A549 (cell line): Measurements from ENCODE around the gene ATP13A4.
A peak's percentile ranks its signal among the peaks of the same experiment; 100 is the strongest.

Experiments
- CHD2 ChIP-seq: fragments of 150-350 bp; IDR thresholded peaks from 2 replicates; pipeline ENCODE4 v1.6.1; 2014; ENCODE audit warnings: low read length; ENCODE audit not compliant: partially characterized antibody
- CTCF ChIP-seq: fragments of >200 bp; sonication (Bioruptor Twin); formaldehyde crosslinking; IDR thresholded peaks from 3 replicates; pipeline ENCODE4 v1.5.1; 2016
- ESRRA ChIP-seq: fragments of 150-350 bp; IDR thresholded peaks from 2 replicates; pipeline ENCODE4 v1.6.1; 2014; ENCODE audit warnings: mild to moderate bottlenecking, low read length, borderline replicate concordance
- MAFK ChIP-seq: fragments of 450-650 bp; IDR thresholded peaks from 2 replicates; pipeline ENCODE4 v1.6.1; 2014; ENCODE audit not compliant: partially characterized antibody
- POLR2A ChIP-seq: IDR thresholded peaks from 2 replicates; pipeline ENCODE4 v1.6.1; 2012; ENCODE audit warnings: mild to moderate bottlenecking, low read length
- REST ChIP-seq: fragments of 200-600 bp; sonication (generic); IDR thresholded peaks from 2 replicates; pipeline ENCODE4 v1.6.1; 2016; ENCODE audit warnings: antibody characterized with exemption, mild to moderate bottlenecking, moderate library complexity
- SMC3 ChIP-seq: fragments of >200 bp; sonication (Bioruptor Twin); formaldehyde crosslinking; IDR thresholded peaks from 3 replicates; pipeline ENCODE4 v1.6.1; 2018; ENCODE audit warnings: inconsistent platforms
- USF2 ChIP-seq: fragments of 450-650 bp; IDR thresholded peaks from 2 replicates; pipeline ENCODE4 v1.6.1; 2014; ENCODE audit warnings: antibody characterized with exemption

GRCh38 chr3:193592841-193593667 lies 38.4 kb upstream of the ATP13A4 start, which contains the start of gene OPA1:
- TF ChIP-seq CTCF (no peak), MAFK (no peak), SMC3 (no peak), USF2 (no peak), POLR2A (peak; percentile 43), ESRRA (peak; percentile 28; the same call in 1 of the 2 replicates), CHD2 (no peak), REST (peak; percentile 22; the same call in 1 of the 2 replicates)
